Gastrocnemius medialis (tissue), 4 donors: ENCODE results near the gene ADRM1.

Source experiments
- POLR2A ChIP-seq, 2 donors: fragments of 450-650 bp; IDR thresholded peaks; one replicate each; pipeline ENCODE4 v1.6.1; 2017; ENCODE audit warnings: antibody characterized with exemption in 2 of 2, mild to moderate bottlenecking in 2 of 2, moderate library complexity in 2 of 2
- TF ChIP-seq, protein P1 (sequence below), 5 experiments: fragments of 450-650 bp in 3 of 5; fragments of 200-600 bp in 2 of 5; sonication (generic) in 2 of 5; IDR thresholded peaks in 4 of 5; conservative IDR thresholded peaks in 1 of 5; 1 replicate in 4 of 5; 2 replicates in 1 of 5; pipeline ENCODE4 v1.5.1; 2016 to 2019; ENCODE audit warnings: antibody characterized with exemption in 5 of 5, mild to moderate bottlenecking in 3 of 5, moderate library complexity in 3 of 5

DNA sequence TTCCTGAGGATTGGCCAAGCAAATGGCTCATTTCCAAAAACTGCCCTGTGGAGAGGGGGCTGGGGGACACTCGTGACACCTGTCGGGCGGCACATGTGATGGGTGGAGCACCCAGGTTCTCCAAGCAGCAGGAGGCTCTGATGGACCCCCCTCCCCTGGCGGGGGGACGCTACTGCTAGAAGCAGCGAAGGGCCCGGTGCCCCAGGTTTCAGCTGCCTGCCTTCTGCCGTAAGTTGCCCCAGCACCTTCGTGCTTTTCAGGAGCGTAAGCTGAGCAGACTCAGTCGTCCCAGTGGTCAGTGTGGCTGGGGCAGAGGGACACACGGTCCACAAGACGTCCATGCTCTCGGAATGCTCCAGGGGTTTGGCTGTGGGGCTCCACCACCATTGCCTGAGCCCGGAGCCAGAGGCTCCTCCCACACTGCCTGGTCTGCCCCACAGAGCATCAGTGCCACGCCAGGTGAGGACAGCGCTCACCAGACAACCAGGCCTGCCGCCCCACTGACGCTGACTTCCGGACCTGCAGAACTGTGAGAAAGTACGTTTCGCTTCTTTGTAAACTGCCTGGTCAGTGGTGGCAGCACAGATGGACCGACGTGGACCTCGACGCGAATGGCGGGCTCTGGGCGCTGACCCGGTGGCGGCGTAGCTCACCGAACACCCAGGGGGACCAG is 4.1 kb upstream of the ADRM1 start:
- TF ChIP-seq, protein P1, sequence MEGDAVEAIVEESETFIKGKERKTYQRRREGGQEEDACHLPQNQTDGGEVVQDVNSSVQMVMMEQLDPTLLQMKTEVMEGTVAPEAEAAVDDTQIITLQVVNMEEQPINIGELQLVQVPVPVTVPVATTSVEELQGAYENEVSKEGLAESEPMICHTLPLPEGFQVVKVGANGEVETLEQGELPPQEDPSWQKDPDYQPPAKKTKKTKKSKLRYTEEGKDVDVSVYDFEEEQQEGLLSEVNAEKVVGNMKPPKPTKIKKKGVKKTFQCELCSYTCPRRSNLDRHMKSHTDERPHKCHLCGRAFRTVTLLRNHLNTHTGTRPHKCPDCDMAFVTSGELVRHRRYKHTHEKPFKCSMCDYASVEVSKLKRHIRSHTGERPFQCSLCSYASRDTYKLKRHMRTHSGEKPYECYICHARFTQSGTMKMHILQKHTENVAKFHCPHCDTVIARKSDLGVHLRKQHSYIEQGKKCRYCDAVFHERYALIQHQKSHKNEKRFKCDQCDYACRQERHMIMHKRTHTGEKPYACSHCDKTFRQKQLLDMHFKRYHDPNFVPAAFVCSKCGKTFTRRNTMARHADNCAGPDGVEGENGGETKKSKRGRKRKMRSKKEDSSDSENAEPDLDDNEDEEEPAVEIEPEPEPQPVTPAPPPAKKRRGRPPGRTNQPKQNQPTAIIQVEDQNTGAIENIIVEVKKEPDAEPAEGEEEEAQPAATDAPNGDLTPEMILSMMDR (IDR thresholded peaks at IDR 0.05 in 4 of 5, conservative IDR thresholded peaks at IDR 0.05 in 1 of 5) = no peak
- no peak for TF ChIP-seq POLR2A (IDR thresholded peaks at IDR 0.05)
